Breast epithelium (tissue), 3 donors: ENCODE measurements around the gene CEP68.

ENCODE experiments used
- POLR2A ChIP-seq: fragments of 450-650 bp; IDR thresholded peaks from one replicate; pipeline ENCODE4 v1.6.1; 2016; ENCODE audit warnings: antibody characterized with exemption, mild to moderate bottlenecking, moderate library complexity
- TF ChIP-seq, protein P1 (sequence below), 3 donors: fragments of 450-650 bp; IDR thresholded peaks; one replicate each; pipeline ENCODE4 v1.5.1; 2016 to 2017; ENCODE audit warnings: antibody characterized with exemption in 3 of 3, mild to moderate bottlenecking in 3 of 3, moderate library complexity in 3 of 3

DNA sequence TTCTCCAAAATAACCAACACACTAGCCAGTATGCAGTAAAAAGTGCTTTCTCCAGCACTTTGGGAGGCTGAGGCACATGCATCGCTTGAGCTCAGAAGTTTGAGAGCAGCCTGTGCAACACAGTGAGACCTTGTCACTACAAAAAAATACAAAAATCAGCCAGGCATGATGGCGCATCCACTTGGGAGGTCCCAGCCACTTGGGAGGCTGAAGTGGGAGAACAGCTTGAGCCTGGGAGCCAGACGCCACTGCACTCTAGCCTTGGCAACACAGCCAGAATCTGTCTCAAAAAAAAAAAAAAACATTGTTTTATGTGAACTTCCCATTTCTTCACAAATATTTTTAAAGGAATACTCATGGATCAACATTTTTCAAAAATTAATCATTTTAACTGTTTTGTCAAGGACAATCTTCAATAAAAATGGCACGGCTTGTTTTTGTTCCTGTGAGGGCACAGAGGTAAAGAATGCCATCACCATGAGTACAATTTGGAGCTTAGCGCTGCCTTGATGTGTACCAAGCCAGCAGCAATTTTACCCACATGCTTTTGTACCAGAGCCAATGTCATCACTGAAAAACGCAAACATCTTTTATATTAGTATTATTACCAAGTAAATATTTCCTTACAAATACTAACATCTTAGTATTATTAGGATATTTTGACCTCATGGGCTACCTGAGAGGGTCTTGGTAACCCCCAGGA is 46.9 kb downstream of the CEP68 start:
- TF ChIP-seq POLR2A, result no peak
- TF ChIP-seq, protein P1, sequence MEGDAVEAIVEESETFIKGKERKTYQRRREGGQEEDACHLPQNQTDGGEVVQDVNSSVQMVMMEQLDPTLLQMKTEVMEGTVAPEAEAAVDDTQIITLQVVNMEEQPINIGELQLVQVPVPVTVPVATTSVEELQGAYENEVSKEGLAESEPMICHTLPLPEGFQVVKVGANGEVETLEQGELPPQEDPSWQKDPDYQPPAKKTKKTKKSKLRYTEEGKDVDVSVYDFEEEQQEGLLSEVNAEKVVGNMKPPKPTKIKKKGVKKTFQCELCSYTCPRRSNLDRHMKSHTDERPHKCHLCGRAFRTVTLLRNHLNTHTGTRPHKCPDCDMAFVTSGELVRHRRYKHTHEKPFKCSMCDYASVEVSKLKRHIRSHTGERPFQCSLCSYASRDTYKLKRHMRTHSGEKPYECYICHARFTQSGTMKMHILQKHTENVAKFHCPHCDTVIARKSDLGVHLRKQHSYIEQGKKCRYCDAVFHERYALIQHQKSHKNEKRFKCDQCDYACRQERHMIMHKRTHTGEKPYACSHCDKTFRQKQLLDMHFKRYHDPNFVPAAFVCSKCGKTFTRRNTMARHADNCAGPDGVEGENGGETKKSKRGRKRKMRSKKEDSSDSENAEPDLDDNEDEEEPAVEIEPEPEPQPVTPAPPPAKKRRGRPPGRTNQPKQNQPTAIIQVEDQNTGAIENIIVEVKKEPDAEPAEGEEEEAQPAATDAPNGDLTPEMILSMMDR (IDR thresholded peaks at IDR 0.05), result no peak
